Sigmoid colon (tissue), 7 donors: Measurements from ENCODE around the gene DGKD. TPM values are rescaled to one million over a fixed set of nuclear protein-coding genes. Genes with fewer than 3 reads are reported as not detected.

ENCODE experiments used
- DNase-seq: peaks from one replicate; pipeline ENCODE4 v3.0.0-alpha.2; 2019
- H3K27ac ChIP-seq, 4 donors: fragments of 200-600 bp; sonication (generic); one replicate each; pipeline ENCODE4 v1.5.1; 2016 to 2019; ENCODE audit warnings: mild to moderate bottlenecking in 1 of 4
- H3K27me3 ChIP-seq, 3 donors: fragments of 200-600 bp; sonication (generic); one replicate each; pipeline ENCODE4 v1.5.1; 2019; ENCODE audit warnings: mild to moderate bottlenecking in 1 of 3
- H3K36me3 ChIP-seq, 4 donors: fragments of 200-600 bp; sonication (generic); one replicate each; pipeline ENCODE4 v1.5.1; 2016 to 2019
- H3K4me1 ChIP-seq, 4 donors: fragments of 200-600 bp; sonication (generic); one replicate each; pipeline ENCODE4 v1.5.1; 2017 to 2019
- H3K4me3 ChIP-seq, 4 donors: fragments of 200-600 bp; sonication (generic); one replicate each; pipeline ENCODE4 v1.5.1; 2017 to 2019; ENCODE audit warnings: mild to moderate bottlenecking in 2 of 4, moderate library complexity in 1 of 4
- H3K9me3 ChIP-seq, 4 donors: fragments of 200-600 bp in 3 of 4; sonication (generic) in 3 of 4; one replicate each; pipeline versions ENCODE4 v1.5.1 to v1.6.1; 2013 to 2019
- CTCF ChIP-seq, 4 experiments: fragments of 450-650 bp in 3 of 4; fragments of 200-600 bp in 1 of 4; IDR thresholded peaks; one replicate each; pipeline ENCODE4 v1.5.1; 2016 to 2019; ENCODE audit warnings: antibody characterized with exemption in 4 of 4, mild to moderate bottlenecking in 3 of 4, moderate library complexity in 2 of 4
- EP300 ChIP-seq, 4 donors: sonication (generic); formaldehyde crosslinking; IDR thresholded peaks; one replicate each; pipeline ENCODE4 v1.6.1; 2017; ENCODE audit warnings: antibody characterized with exemption in 4 of 4
- POLR2A ChIP-seq, 2 donors: fragments of 450-650 bp; IDR thresholded peaks; one replicate each; pipeline ENCODE4 v1.6.1; 2016; ENCODE audit warnings: antibody characterized with exemption in 2 of 2, mild to moderate bottlenecking in 2 of 2, moderate library complexity in 2 of 2
- POLR2AphosphoS5 ChIP-seq, 4 donors: sonication (generic); formaldehyde crosslinking; IDR thresholded peaks; one replicate each; pipeline ENCODE4 v1.6.1; 2017; ENCODE audit warnings: antibody characterized with exemption in 4 of 4
- WGBS, 2 donors: extraction: QIAGEN DNeasy Blood & Tissue Kit; methylation state at CpG; one replicate each; pipeline ENCODE4 v1.1.7; 2013; 5-methylcytosine and 5-hydroxymethylcytosine counted together
- intact Hi-C: fragments of 100-400 bp; cut with DNase I; formaldehyde crosslinking; loops from one replicate; pipeline ENCODE4 v1.15.1; 2023
- polyA plus RNA-seq, 3 donors: library from polyadenylated mRNA; stranded (reverse); fragments of 200-250 nt; gene quantifications; one replicate each; pipeline ENCODE4 v1.2.3, GENCODE V29; 2013
- total RNA-seq, 4 donors: library from RNA; depleted of rRNA; stranded (reverse); fragments of >200 nt; gene quantifications; one replicate each; pipeline ENCODE4 v1.1.0, GENCODE V29; 2016
- donor health status: healthy with polysubstance abuse.
- donor health status: Bipolar disorder and iron deficiency.
- donor health status: healthy.

Gene DGKD
- total and polyA plus RNA-seq, 7 donors, result 10.7 to 67.0 (median 19.7) TPM

DNA sequence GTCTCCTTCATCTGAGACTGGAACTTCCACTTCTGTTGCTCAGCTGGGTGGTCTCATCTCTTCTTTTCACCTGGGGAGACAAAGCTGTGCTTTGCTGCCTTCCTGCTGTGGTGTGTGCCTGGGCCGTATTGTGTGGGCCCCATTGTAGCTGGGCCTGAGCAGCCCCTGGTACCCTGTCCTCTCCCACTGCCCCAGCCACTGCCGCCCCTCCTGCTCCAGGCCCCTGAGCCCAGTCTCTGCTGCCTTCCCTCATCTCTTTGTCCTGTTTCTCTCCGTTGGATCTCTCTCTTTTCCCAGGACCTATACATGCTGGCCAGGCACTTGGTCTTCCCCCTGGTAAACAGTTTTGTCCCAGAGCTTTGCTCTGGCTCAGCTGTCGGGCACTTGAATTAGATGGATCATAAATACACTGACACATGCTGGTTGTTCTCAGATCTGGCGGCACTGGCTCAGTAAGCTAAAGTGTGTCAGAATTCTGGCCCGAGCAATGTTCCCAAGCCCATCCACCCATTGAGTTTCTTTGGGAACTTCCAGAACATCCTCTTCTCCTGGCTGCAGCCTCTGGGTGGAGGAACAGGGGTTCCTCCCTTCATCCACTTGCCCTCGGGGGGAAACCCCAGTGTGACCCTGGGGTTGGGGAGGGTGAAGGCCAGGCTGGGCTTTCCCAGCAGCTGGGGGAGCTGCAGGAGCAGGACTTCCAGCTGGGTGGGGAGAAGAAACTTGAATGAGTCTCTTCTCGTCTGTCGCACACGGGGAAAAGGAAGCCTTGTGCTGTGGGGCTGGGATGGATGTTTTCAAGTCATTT, 99.0 kb downstream of the DGKD start:
- DNase-seq, result peak; percentile 66
- peak overlapping the region in 2 of 4 donors; percentile 3 to 55 for H3K27ac ChIP-seq

DNA sequence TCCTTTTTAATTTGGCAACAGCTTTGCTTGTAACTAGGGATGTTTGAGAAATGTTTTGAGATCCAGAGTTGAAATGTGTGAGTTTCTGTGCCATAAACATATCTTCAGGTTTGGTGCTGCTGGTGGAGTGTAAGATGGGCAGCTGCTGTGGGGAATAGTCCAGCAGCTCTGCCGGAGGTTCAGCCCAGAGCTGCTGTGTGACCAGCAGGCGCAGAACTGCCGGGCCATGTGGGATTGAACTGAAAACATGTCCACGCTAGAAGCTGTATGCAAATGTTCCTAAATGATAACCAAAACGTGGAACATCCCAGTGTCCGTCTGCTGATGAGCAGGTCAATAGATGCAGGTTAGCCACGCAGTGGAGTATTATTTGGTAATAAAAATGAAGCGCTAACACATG, 99.6 kb downstream of the DGKD start:
- TF ChIP-seq POLR2A (IDR thresholded peaks at IDR 0.05) (no peak), CTCF (IDR thresholded peaks at IDR 0.05) (no peak)
- intact Hi-C loops, result no loop called here
- Histone ChIP-seq H3K36me3 (peaks cover 16 to 97% (median 54%) of the 10 kb centered on the region in 4 donors), H3K27ac (peak overlapping the region in 1 of 4 donors; percentile 55), H3K9me3 (no peaks in the 10 kb centered on the region), H3K4me3 (no peak overlapping the region), H3K27me3 (no peaks in the 10 kb centered on the region), H3K4me1 (peaks cover 0 to 7% (median 0%) of the 10 kb centered on the region in 4 donors)
- DNase-seq, result no peak
- 93 to 95% methylated on average over 8 of the region's 8 CpGs for WGBS, 2 donors

More for the DNA sequence above, 99.0 kb downstream of the DGKD start:
- WGBS, 2 donors, result 87 to 92% methylated on average over 10 of the region's 10 CpGs
- Histone ChIP-seq H3K36me3 (peaks cover 21 to 97% (median 51%) of the 10 kb centered on the region in 4 donors), H3K27me3 (no peaks in the 10 kb centered on the region), H3K4me3 (no peak overlapping the region), H3K4me1 (peaks cover 0 to 12% (median 0%) of the 10 kb centered on the region in 4 donors), H3K9me3 (no peaks in the 10 kb centered on the region)
- TF ChIP-seq CTCF (IDR thresholded peaks at IDR 0.05) (no peak), EP300 (IDR thresholded peaks at IDR 0.05) (no peak), POLR2AphosphoS5 (IDR thresholded peaks at IDR 0.05) (peak in 2 of 4 donors; percentile 26 to 66)
- intact Hi-C loops, result no loop called here

DNA sequence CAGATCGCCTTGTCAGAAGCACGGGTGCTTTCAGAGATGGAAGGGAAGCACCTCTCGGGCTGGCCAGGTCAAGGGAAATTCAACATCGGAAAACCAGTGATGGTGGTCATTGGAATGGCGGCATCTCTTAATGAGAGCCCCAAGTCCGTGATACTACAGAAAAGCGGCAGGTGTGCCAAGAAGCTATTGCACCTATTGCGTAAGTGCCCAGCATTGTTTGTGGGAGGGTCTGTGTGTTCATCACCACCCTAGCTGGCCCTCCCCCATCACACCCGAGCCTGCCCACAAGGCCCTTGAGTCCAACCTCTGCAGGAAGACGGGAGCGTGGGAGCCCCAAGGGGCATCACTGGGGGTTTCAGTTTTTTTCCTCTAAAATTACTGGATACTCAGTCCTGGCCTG, 100.7 kb downstream of the DGKD start:
- H3K36me3 ChIP-seq, result peaks cover 11 to 97% (median 57%) of the 10 kb centered on the region in 4 donors
- no peaks in the 10 kb centered on the region for H3K9me3 ChIP-seq
- peaks cover 0 to 6% (median 0%) of the 10 kb centered on the region in 4 donors for H3K4me1 ChIP-seq
- no peak overlapping the region for H3K27ac ChIP-seq
- no peak overlapping the region for H3K4me3 ChIP-seq
- TF ChIP-seq CTCF (IDR thresholded peaks at IDR 0.05) (no peak), POLR2A (IDR thresholded peaks at IDR 0.05) (no peak), POLR2AphosphoS5 (IDR thresholded peaks at IDR 0.05) (no peak), EP300 (IDR thresholded peaks at IDR 0.05) (no peak)
- intact Hi-C loops, result no loop called here
- no peaks in the 10 kb centered on the region for H3K27me3 ChIP-seq
- peak; percentile 53 for DNase-seq
- 75 to 90% methylated on average over 11 of the region's 11 CpGs for WGBS, 2 donors

DNA sequence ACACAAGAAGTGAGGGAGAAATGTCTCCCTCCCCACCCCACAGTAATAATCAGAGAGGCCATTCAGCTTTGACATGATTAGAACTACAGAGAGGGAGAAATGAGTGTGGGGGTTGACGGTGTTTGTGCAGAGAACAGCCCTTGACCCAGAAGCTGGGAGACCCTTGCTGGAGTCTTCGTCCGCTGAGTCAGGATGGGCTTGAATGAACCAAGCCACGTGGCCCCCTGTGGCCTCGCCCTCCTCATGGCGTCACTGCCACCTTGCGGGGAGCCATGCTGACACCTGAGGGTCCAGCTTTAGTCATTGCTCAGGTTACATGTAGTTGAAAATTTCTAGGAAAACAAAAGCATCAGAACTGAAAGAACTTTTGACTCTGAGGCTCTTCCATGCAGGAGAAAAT, 101.2 kb downstream of the DGKD start:
- no peaks in the 10 kb centered on the region for H3K27me3 ChIP-seq
- intact Hi-C loops, result no loop called here
- no peaks in the 10 kb centered on the region for H3K9me3 ChIP-seq
- peaks cover 9 to 97% (median 54%) of the 10 kb centered on the region in 4 donors for H3K36me3 ChIP-seq
- DNase-seq, result peak; percentile 22
- TF ChIP-seq POLR2AphosphoS5 (IDR thresholded peaks at IDR 0.05) (no peak), POLR2A (IDR thresholded peaks at IDR 0.05) (no peak), EP300 (IDR thresholded peaks at IDR 0.05) (no peak), CTCF (IDR thresholded peaks at IDR 0.05) (no peak)
- H3K4me3 ChIP-seq, result no peak overlapping the region
- WGBS, 2 donors, result 94 to 98% methylated on average over 7 of the region's 7 CpGs
- peaks cover 0 to 6% (median 0%) of the 10 kb centered on the region in 4 donors for H3K4me1 ChIP-seq
- no peak overlapping the region for H3K27ac ChIP-seq
